Measurements from ENCODE around the gene NPDC1. TPM values are rescaled to one million over a fixed set of nuclear protein-coding genes. Genes with fewer than 3 reads are reported as not detected.

NPDC1 gene
- total and polyA plus RNA-seq, 2 experiments from 2014 or later = 43.1 to 121 TPM

GRCh38 chr9:137062384-137062783, 16.4 kb upstream of the NPDC1 start:
- H3K4me3 ChIP-seq = no peak overlapping the region
- 0 out of 2 replicates have a peak, but pooled peaks cover 3% of the 10 kb centered on the region for H3F3A ChIP-seq (ENCODE audit: insufficient read depth)
- no peaks in the 10 kb centered on the region for H3K9me3 ChIP-seq (ENCODE audit: low read depth)
- no peak overlapping the region for H3K27ac ChIP-seq
- no peaks in the 10 kb centered on the region for H3K27me3 ChIP-seq (replicated peaks; ENCODE audit: insufficient read depth)
- no peak for TF ChIP-seq EZH2 (IDR thresholded peaks at IDR 0.05; ENCODE audit: insufficient read depth, poor library complexity, severe bottlenecking)
- TF ChIP-seq EZH2phosphoT487 (IDR thresholded peaks at IDR 0.05; ENCODE audit: insufficient read depth, low read depth) = no peak
- in situ Hi-C loops (cut with MboI) = no loop called here
- H4K20me1 ChIP-seq (ENCODE audit: insufficient read depth) = no peaks in the 10 kb centered on the region
- H3K9me2 ChIP-seq (ENCODE audit: insufficient read depth) = no peaks in the 10 kb centered on the region
- no peak for DNase-seq
- 70 to 71% methylated on average over 15 of the region's 15 CpGs for WGBS, 2 experiments (ENCODE audit: low coverage in 1 of 2, low lambda C conversion rate in 2 of 2, missing lambda C conversion rate in 2 of 2)
- H3K4me2 ChIP-seq (ENCODE audit: unreplicated experiment) = no peak overlapping the region
- no peaks in the 10 kb centered on the region; the same call in 1 of the 2 replicates for H3K4me1 ChIP-seq (ENCODE audit: insufficient read depth)
- H3K79me2 ChIP-seq (ENCODE audit: insufficient read depth) = no peaks in the 10 kb centered on the region
- no peaks in the 10 kb centered on the region for H3K36me3 ChIP-seq (ENCODE audit: low read depth)
- no peak overlapping the region for H2AFZ ChIP-seq
- H3K9ac ChIP-seq = no peak overlapping the region

- Histone ChIP-seq H3K36me3 (ENCODE audit: low read depth) (no peaks in the 10 kb centered on the region), H3K9me3 (ENCODE audit: low read depth) (no peaks in the 10 kb centered on the region), H3K4me1 (ENCODE audit: insufficient read depth) (peaks cover 4% of the 10 kb centered on the region; the same call in 1 of the 2 replicates), H3K27ac (no peak overlapping the region), H3K9ac (no peak overlapping the region), H3F3A (ENCODE audit: insufficient read depth) (0 out of 2 replicates have a peak, but pooled peaks cover 5% of the 10 kb centered on the region), H3K4me2 (ENCODE audit: unreplicated experiment) (no peak overlapping the region), H4K20me1 (ENCODE audit: insufficient read depth) (no peaks in the 10 kb centered on the region), H3K9me2 (ENCODE audit: insufficient read depth) (no peaks in the 10 kb centered on the region), H3K4me3 (no peak overlapping the region), H3K79me2 (ENCODE audit: insufficient read depth) (no peaks in the 10 kb centered on the region), H3K27me3 (replicated peaks; ENCODE audit: insufficient read depth) (no peaks in the 10 kb centered on the region), H2AFZ (no peak overlapping the region)
- WGBS, 2 experiments (ENCODE audit: low coverage in 1 of 2, low lambda C conversion rate in 2 of 2, missing lambda C conversion rate in 2 of 2) = 88 to 93% methylated on average over 9 of the region's 9 CpGs
- no peak for DNase-seq
- in situ Hi-C loops (cut with MboI) = no loop called here
- TF ChIP-seq EZH2phosphoT487 (IDR thresholded peaks at IDR 0.05; ENCODE audit: insufficient read depth, low read depth) (no peak), EZH2 (IDR thresholded peaks at IDR 0.05; ENCODE audit: insufficient read depth, poor library complexity, severe bottlenecking) (no peak)
These were observed 12.7 kb upstream of the NPDC1 start for GRCh38 chr9:137058521-137059234.

- in situ Hi-C loops (cut with MboI) = no loop called here
- H3K27ac ChIP-seq = no peak overlapping the region
- no peaks in the 10 kb centered on the region for H3K79me2 ChIP-seq (ENCODE audit: insufficient read depth)
- WGBS, 2 experiments (ENCODE audit: low coverage in 1 of 2, low lambda C conversion rate in 2 of 2, missing lambda C conversion rate in 2 of 2) = 22 to 40% methylated on average over 11 to 16 of the region's 16 CpGs
- H3F3A ChIP-seq (ENCODE audit: insufficient read depth) = 0 out of 2 replicates have a peak, but pooled peaks cover 5% of the 10 kb centered on the region
- peaks cover 11% of the 10 kb centered on the region; the same call in 1 of the 2 replicates for H3K27me3 ChIP-seq (replicated peaks; ENCODE audit: insufficient read depth)
- no peak overlapping the region for H3K4me3 ChIP-seq
- peaks cover 4% of the 10 kb centered on the region; the same call in 1 of the 2 replicates for H3K4me1 ChIP-seq (ENCODE audit: insufficient read depth)
- TF ChIP-seq EZH2phosphoT487 (IDR thresholded peaks at IDR 0.05; ENCODE audit: insufficient read depth, low read depth) (no peak), EZH2 (IDR thresholded peaks at IDR 0.05; ENCODE audit: insufficient read depth, poor library complexity, severe bottlenecking) (no peak)
- no peak overlapping the region for H3K9ac ChIP-seq
- no peaks in the 10 kb centered on the region for H4K20me1 ChIP-seq (ENCODE audit: insufficient read depth)
- no peaks in the 10 kb centered on the region for H3K9me2 ChIP-seq (ENCODE audit: insufficient read depth)
- H3K9me3 ChIP-seq (ENCODE audit: low read depth) = no peaks in the 10 kb centered on the region
- DNase-seq = no peak
- H3K4me2 ChIP-seq (ENCODE audit: unreplicated experiment) = no peak overlapping the region
- no peaks in the 10 kb centered on the region for H3K36me3 ChIP-seq (ENCODE audit: low read depth)
- H2AFZ ChIP-seq = no peak overlapping the region
These were observed 11.6 kb upstream of the NPDC1 start for GRCh38 chr9:137057545-137057944.

GRCh38 chr9:137056739-137057415, 10.9 kb upstream of the NPDC1 start:
- H3K36me3 ChIP-seq (ENCODE audit: low read depth) = no peaks in the 10 kb centered on the region
- no peak overlapping the region for H2AFZ ChIP-seq
- H4K20me1 ChIP-seq (ENCODE audit: insufficient read depth) = no peaks in the 10 kb centered on the region
- no peaks in the 10 kb centered on the region for H3K9me2 ChIP-seq (ENCODE audit: insufficient read depth)
- no peaks in the 10 kb centered on the region for H3K79me2 ChIP-seq (ENCODE audit: insufficient read depth)
- H3K27ac ChIP-seq = no peak overlapping the region
- no peak for DNase-seq
- WGBS, 2 experiments (ENCODE audit: low coverage in 1 of 2, low lambda C conversion rate in 2 of 2, missing lambda C conversion rate in 2 of 2) = 45 to 49% methylated on average over 17 of the region's 17 CpGs
- no peaks in the 10 kb centered on the region for H3K9me3 ChIP-seq (ENCODE audit: low read depth)
- in situ Hi-C loops (cut with MboI) = no loop called here
- H3F3A ChIP-seq (ENCODE audit: insufficient read depth) = 0 out of 2 replicates have a peak, but pooled peaks cover 5% of the 10 kb centered on the region
- H3K4me3 ChIP-seq = no peak overlapping the region
- no peak overlapping the region for H3K4me2 ChIP-seq (ENCODE audit: unreplicated experiment)
- H3K27me3 ChIP-seq (replicated peaks; ENCODE audit: insufficient read depth) = peaks cover 13% of the 10 kb centered on the region; the same call in 1 of the 2 replicates
- H3K9ac ChIP-seq = no peak overlapping the region
- peaks cover 4% of the 10 kb centered on the region; the same call in 1 of the 2 replicates for H3K4me1 ChIP-seq (ENCODE audit: insufficient read depth)
- TF ChIP-seq EZH2 (IDR thresholded peaks at IDR 0.05; ENCODE audit: insufficient read depth, poor library complexity, severe bottlenecking) (no peak), EZH2phosphoT487 (IDR thresholded peaks at IDR 0.05; ENCODE audit: insufficient read depth, low read depth) (no peak)
